H1 (cell line): Measurements from ENCODE around the gene INKA2. TPM values are rescaled to one million over a fixed set of nuclear protein-coding genes. Genes with fewer than 3 reads are reported as not detected.

Source experiments
- CTCF ChIA-PET: fragments of 300-600 bp; sonication (Branson Sonifier 250); formaldehyde crosslinking; loops from one replicate; lab custom pipeline; 2021; ENCODE audit not compliant: partially characterized antibody; lab: Charles Lee
- POLR2A ChIA-PET: fragments of 300-600 bp; sonication (Branson Sonifier 250); formaldehyde crosslinking; loops from one replicate; lab custom pipeline; 2021; ENCODE audit warnings: inconsistent platforms; ENCODE audit not compliant: partially characterized antibody; lab: Charles Lee
- DNase-seq, 2 experiments: peaks; one replicate each; pipeline versions ENCODE4 v3.0.0 to v3.0.0-alpha.2; 2010 to 2022; ENCODE audit warnings: low spot score in 2 of 2, low read depth in 1 of 2, mixed read lengths in 1 of 2
- FAIRE-seq: peaks from 2 replicates; lab custom pipeline; 2011; peaks lifted over from hg19 to GRCh38; lab: Jason Lieb, UNC
- H2AFZ ChIP-seq: 2 replicates; pipeline ENCODE4 v1.8.1; 2012; ENCODE audit warnings: low read length, inconsistent platforms
- H2AK5ac ChIP-seq: 2 replicates; pipeline ENCODE4 v1.6.1; 2013; ENCODE audit warnings: low read depth, low read length
- H2BK120ac ChIP-seq: replicated peaks from 2 replicates; pipeline ENCODE3; 2013; ENCODE audit warnings: low read depth, low read length, inconsistent platforms
- H2BK12ac ChIP-seq: 2 replicates; pipeline ENCODE4 v1.6.1; 2013; ENCODE audit warnings: low read depth, low read length
- H2BK15ac ChIP-seq: 2 replicates; pipeline ENCODE4 v1.6.1; 2013; ENCODE audit warnings: low read length
- H2BK20ac ChIP-seq: 2 replicates; pipeline ENCODE4 v1.6.1; 2013; ENCODE audit warnings: low read length
- H2BK5ac ChIP-seq: 2 replicates; pipeline ENCODE4 v1.6.1; 2013; ENCODE audit warnings: low read depth, low read length
- H3K14ac ChIP-seq: 2 replicates; pipeline ENCODE4 v1.6.1; 2013; ENCODE audit warnings: inconsistent platforms; ENCODE audit not compliant: insufficient read length
- H3K18ac ChIP-seq: 2 replicates; pipeline ENCODE4 v1.6.1; 2013; ENCODE audit warnings: low read length; ENCODE audit errors: extremely low read depth
- H3K23ac ChIP-seq: 2 replicates; pipeline ENCODE4 v1.6.1; 2013; ENCODE audit warnings: inconsistent platforms; ENCODE audit not compliant: insufficient read length
- H3K23me2 ChIP-seq: 2 replicates; pipeline ENCODE4 v1.6.1; 2013; ENCODE audit warnings: low read depth, low read length
- H3K27ac ChIP-seq: 2 replicates; pipeline ENCODE4 v1.6.1; 2011; ENCODE audit warnings: low read depth, low read length, inconsistent platforms
- H3K27me3 ChIP-seq, 4 experiments: replicated peaks in 1 of 4; 1 replicate in 1 of 4; 2 replicates in 3 of 4; pipeline versions ENCODE4 v1.6.1 to v1.8.1; 2011 to 2013; ENCODE audit warnings: low read length in 3 of 4, mild to moderate bottlenecking in 3 of 4, inconsistent platforms in 2 of 4, mixed read lengths in 2 of 4, moderate library complexity in 1 of 4; ENCODE audit not compliant: control insufficient read depth in 3 of 4, insufficient read depth in 3 of 4; ENCODE audit errors: extremely low read depth in 1 of 4
- H3K36me3 ChIP-seq, 4 experiments: 2 replicates each; pipeline versions ENCODE4 v1.6.1 to v1.8.1; 2011 to 2013; ENCODE audit warnings: mild to moderate bottlenecking in 4 of 4, low read length in 3 of 4, moderate library complexity in 2 of 4, control low read depth in 1 of 4, inconsistent platforms in 1 of 4; ENCODE audit not compliant: insufficient read depth in 4 of 4, control insufficient read depth in 2 of 4
- H3K4ac ChIP-seq: replicated peaks from 2 replicates; pipeline ENCODE3; 2013; ENCODE audit warnings: low read length, low read depth, mixed read lengths, inconsistent platforms; ENCODE audit not compliant: insufficient read length
- H3K4me1 ChIP-seq, 4 experiments: replicated peaks in 1 of 4; 1 replicate in 1 of 4; 2 replicates in 3 of 4; pipeline versions ENCODE4 v1.6.1 to v1.8.1; 2011 to 2013; ENCODE audit warnings: low read length in 3 of 4, inconsistent platforms in 2 of 4, mixed read lengths in 1 of 4; ENCODE audit not compliant: insufficient read depth in 4 of 4, control insufficient read depth in 3 of 4
- H3K4me2 ChIP-seq, 2 experiments: 2 replicates each; pipeline versions ENCODE4 v1.6.1 to v1.8.1; 2011 to 2013; ENCODE audit warnings: low read depth in 2 of 2, low read length in 2 of 2, control low read depth in 1 of 2, inconsistent platforms in 1 of 2, mild to moderate bottlenecking in 1 of 2; ENCODE audit not compliant: insufficient read depth in 1 of 2
- H3K4me3 ChIP-seq, 4 experiments: fragments of 200-600, 300-600 bp in 1 of 4; sonication (generic), shearing (Covaris generic), sonication (Bioruptor Twin) in 1 of 4; 2 replicates each; pipeline versions ENCODE4 v1.5.1 to v1.8.1; 2011 to 2016; ENCODE audit warnings: low read length in 4 of 4, low read depth in 3 of 4, control low read depth in 2 of 4, inconsistent platforms in 2 of 4, mild to moderate bottlenecking in 2 of 4, mixed read lengths in 1 of 4, moderate library complexity in 1 of 4; ENCODE audit not compliant: insufficient read depth in 2 of 4; ENCODE audit errors: extremely low read depth in 1 of 4
- H3K56ac ChIP-seq: replicated peaks from 2 replicates; pipeline ENCODE3; 2013; ENCODE audit warnings: low read depth, mild to moderate bottlenecking, mixed read lengths, low read length, inconsistent platforms; ENCODE audit not compliant: insufficient read length
- H3K79me1 ChIP-seq: 2 replicates; pipeline ENCODE4 v1.6.1; 2013; ENCODE audit warnings: low read depth, low read length, control low read depth
- H3K79me2 ChIP-seq, 2 experiments: 2 replicates each; pipeline versions ENCODE4 v1.6.1 to v1.8.1; 2012 to 2013; ENCODE audit warnings: low read length in 2 of 2, mild to moderate bottlenecking in 2 of 2, inconsistent platforms in 1 of 2; ENCODE audit not compliant: insufficient read depth in 2 of 2, control insufficient read depth in 1 of 2
- H3K9ac ChIP-seq, 4 experiments: replicated peaks in 1 of 4; 1 replicate in 1 of 4; 2 replicates in 3 of 4; pipeline versions ENCODE4 v1.6.1 to v1.8.1; 2011 to 2013; ENCODE audit warnings: low read depth in 3 of 4, low read length in 3 of 4, control low read depth in 2 of 4, mild to moderate bottlenecking in 2 of 4, moderate library complexity in 2 of 4, inconsistent platforms in 1 of 4; ENCODE audit errors: extremely low read depth in 1 of 4
- H3K9me3 ChIP-seq, 2 experiments: 2 replicates each; pipeline versions ENCODE4 v1.6.1 to v1.8.1; 2012 to 2013; ENCODE audit warnings: mild to moderate bottlenecking in 2 of 2, moderate library complexity in 2 of 2, control low read depth in 1 of 2, inconsistent platforms in 1 of 2, low read depth in 1 of 2, low read length in 1 of 2, mixed read lengths in 1 of 2; ENCODE audit not compliant: insufficient read depth in 2 of 2
- H4K20me1 ChIP-seq, 2 experiments: replicated peaks in 1 of 2; 2 replicates each; pipeline versions ENCODE3 to v1.8.1; 2011 to 2013; ENCODE audit warnings: inconsistent platforms in 2 of 2, low read length in 2 of 2, mild to moderate bottlenecking in 1 of 2; ENCODE audit not compliant: insufficient read depth in 2 of 2, control insufficient read depth in 1 of 2
- H4K5ac ChIP-seq: 2 replicates; pipeline ENCODE4 v1.6.1; 2013; ENCODE audit warnings: low read length, low read depth, mixed read lengths, inconsistent platforms; ENCODE audit not compliant: insufficient read length
- H4K8ac ChIP-seq: 2 replicates; pipeline ENCODE4 v1.8.0; 2013; ENCODE audit warnings: mild to moderate bottlenecking, moderate library complexity, low read length, inconsistent platforms; ENCODE audit not compliant: insufficient read depth; ENCODE audit errors: extremely low read depth
- H4K91ac ChIP-seq: replicated peaks from 2 replicates; pipeline ENCODE3; 2013; ENCODE audit warnings: low read length, mixed read lengths, inconsistent platforms; ENCODE audit not compliant: insufficient read length
- ASH2L ChIP-seq: fragments of 200-600, 300-600 bp; sonication (generic); IDR thresholded peaks from one replicate; pipeline ENCODE4 v1.7.1; 2017; ENCODE audit warnings: low read length
- EGR1 ChIP-seq: IDR thresholded peaks from 2 replicates; pipeline ENCODE4 v1.6.1; 2011; ENCODE audit warnings: low read depth, low read length, borderline replicate concordance
- JUND ChIP-seq: IDR thresholded peaks from 2 replicates; pipeline ENCODE4 v1.6.1; 2011; ENCODE audit warnings: mild to moderate bottlenecking, improper control_type of control experiment, low read length
- KDM1A ChIP-seq: fragments of 200-600, 300-600 bp; sonication (generic); IDR thresholded peaks from 2 replicates; pipeline ENCODE4 v1.7.1; 2016; ENCODE audit warnings: mild to moderate bottlenecking, low read length, borderline replicate concordance
- POLR2A ChIP-seq, 2 experiments: IDR thresholded peaks; 1 replicate in 1 of 2; 2 replicates in 1 of 2; pipeline ENCODE4 v1.6.1; 2011; ENCODE audit warnings: low read depth in 2 of 2, low read length in 2 of 2, mild to moderate bottlenecking in 2 of 2; ENCODE audit errors: control extremely low read depth in 1 of 2
- POLR2AphosphoS5 ChIP-seq: IDR thresholded peaks from 2 replicates; pipeline ENCODE4 v1.6.1; 2011; ENCODE audit warnings: low read depth, low read length
- RAD21 ChIP-seq, 2 experiments: IDR thresholded peaks in 1 of 2; conservative IDR thresholded peaks in 1 of 2; 2 replicates each; pipeline ENCODE4 v1.6.1; 2011; ENCODE audit warnings: low read depth in 2 of 2, low read length in 2 of 2, improper control_type of control experiment in 1 of 2, inconsistent platforms in 1 of 2, mild to moderate bottlenecking in 1 of 2, moderate library complexity in 1 of 2
- SAP30 ChIP-seq: fragments of 300-600 bp; sonication (generic); IDR thresholded peaks from 2 replicates; pipeline ENCODE4 v1.7.1; 2012; ENCODE audit warnings: low read length, moderate library complexity, mild to moderate bottlenecking, inconsistent platforms; ENCODE audit not compliant: insufficient read depth, insufficient replicate concordance
- YY1 ChIP-seq: IDR thresholded peaks from 2 replicates; pipeline ENCODE4 v1.6.1; 2011; ENCODE audit warnings: low read depth, mild to moderate bottlenecking, low read length
- WGBS, 2 experiments: shearing (Covaris generic) in 1 of 2; methylation state at CpG; one replicate each; pipeline versions ENCODE4 v1.1.6 to v1.1.7; 2013 to 2015; ENCODE audit warnings: low lambda C conversion rate in 2 of 2, mixed read lengths in 2 of 2, inconsistent platforms in 1 of 2, low coverage in 1 of 2, missing lambda C conversion rate in 1 of 2; ENCODE audit not compliant: insufficient replicate concordance in 2 of 2, insufficient coverage in 1 of 2, insufficient read length in 1 of 2; ENCODE audit errors: extremely low coverage in 1 of 2, missing lambda C conversion rate in 1 of 2; 5-methylcytosine and 5-hydroxymethylcytosine counted together
- polyA plus RNA-seq, 7 experiments: library from polyadenylated mRNA; depleted of rRNA in 3 of 7; stranded (reverse) in 5 of 7; unstranded in 2 of 7; fragments of >200 nt in 5 of 7; fragments of 200-250 nt in 2 of 7; gene quantifications; 1 replicate in 5 of 7; 2 replicates in 1 of 7; 4 replicates in 1 of 7; pipeline versions ENCODE4 v1.2.1 to v1.2.3, GENCODE V29; 2011 to 2013; ENCODE audit warnings: missing spikeins in 2 of 7, mixed read lengths in 2 of 7
- total RNA-seq: library from RNA; stranded (reverse); fragmentation: NEBNext Ultra II Directional; extraction: Animal tissue kit (Norgen Biotek cat#: 25700); gene quantifications from 2 replicates; pipeline ENCODE4 v1.2.1, GENCODE V29; 2021

The INKA2 gene
- total and polyA plus RNA-seq, 2 of the 8 experiments (the other 6 are each of a cell fraction or from before 2014, with no cell fraction given): 4.2 to 11.5 TPM

DNA sequence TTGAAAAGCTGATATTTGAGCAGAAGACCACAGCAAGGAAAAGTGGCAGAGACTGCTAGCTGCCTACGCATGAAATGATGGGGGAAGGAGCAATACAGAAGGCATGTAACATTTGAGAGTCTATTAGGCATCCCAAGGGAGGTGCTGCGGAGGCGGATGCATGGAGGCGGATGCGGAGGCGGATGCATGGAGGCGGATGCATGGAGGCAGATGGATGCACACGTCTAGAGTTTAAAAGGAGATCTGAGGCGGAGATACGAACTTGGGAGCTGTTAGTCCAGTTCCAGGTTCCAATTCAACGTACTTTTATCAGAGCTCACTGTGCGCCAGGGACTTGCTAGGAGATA is 15.8 kb upstream of the INKA2 start:
- FAIRE-seq (no peak), DNase-seq (no peak)
- H4K91ac ChIP-seq: peak overlapping the region; percentile 98
- H3K18ac ChIP-seq: peak overlapping the region; percentile 97; the same call in 1 of the 2 replicates
- peak overlapping the region; percentile 86 for H3K27ac ChIP-seq
- peak overlapping the region; percentile 91 to 92 for H3K4me2 ChIP-seq
- WGBS, 2 experiments: 1% methylated on average over 12 of the region's 12 CpGs; no CpG with 5 or more reads in 1 of the 2 experiments
- H3K79me2 ChIP-seq: peaks cover 3 to 29% of the 10 kb centered on the region in 2 experiments; a peak in 3 of 4 replicates
- no peak overlapping the region for H2BK12ac ChIP-seq
- peak overlapping the region; percentile 97 for H3K4ac ChIP-seq
- peaks cover 0 to 20% (median under 1%) of the 10 kb centered on the region in 4 experiments; a peak in 4 of 8 replicates for H3K36me3 ChIP-seq
- H3K14ac ChIP-seq: no peak overlapping the region
- no peak overlapping the region for H2BK20ac ChIP-seq
- no peaks in the 10 kb centered on the region for H3K9me3 ChIP-seq
- H2BK120ac ChIP-seq: no peak overlapping the region
- H4K8ac ChIP-seq: no peak overlapping the region
- CTCF ChIA-PET: interaction anchor here (0.6 to 40.4 kb wide), 10 partner anchors 8 to 273 kb away, joined by 3 to 1070 read pairs (median 3); partner anchors contain the start of gene INKA2
- 0 out of 2 replicates have a peak overlapping the region, but pooled peaks have one; percentile 19 for H2AK5ac ChIP-seq
- peak overlapping the region; percentile 97 for H4K5ac ChIP-seq
- peak overlapping the region; percentile 21 for H3K56ac ChIP-seq
- no peaks in the 10 kb centered on the region for H3K27me3 ChIP-seq
- H4K20me1 ChIP-seq: no peaks in the 10 kb centered on the region
- POLR2A ChIA-PET: interaction anchor here (0.6 to 4.3 kb wide), 13 partner anchors 8 to 42 kb away, joined by 3 to 47 read pairs (median 4); partner anchors contain the start of gene INKA2
- H3K23me2 ChIP-seq: 0 out of 2 replicates have a peak, but pooled peaks cover 2% of the 10 kb centered on the region
- no peak overlapping the region for H2BK15ac ChIP-seq
- H2AFZ ChIP-seq: peak overlapping the region; percentile 85
- peak overlapping the region; percentile 72 to 97 (median 90) for H3K9ac ChIP-seq
- TF ChIP-seq KDM1A (no peak), POLR2A (IDR thresholded peaks at IDR 0.05; ENCODE audit: control extremely low read depth in 1 of 2, low read depth in 2 of 2, low read length in 2 of 2) (no peak), SAP30 (peak; percentile 22), RAD21 (IDR thresholded peaks at IDR 0.05 in 1 of 2, conservative IDR thresholded peaks at IDR 0.05 in 1 of 2; ENCODE audit: low read depth in 2 of 2, low read length in 2 of 2) (no peak), JUND (no peak), YY1 (0 out of 2 replicates have a peak, but pooled peaks have one; percentile 70), EGR1 (peak; percentile 98), ASH2L (peak; percentile 43), POLR2AphosphoS5 (no peak)
- TF ChIP-seq, all 59 proteins: peak for 4
- peak overlapping the region; percentile 89 to 93 (median 91) for H3K4me3 ChIP-seq
- H3K79me1 ChIP-seq: peaks cover 2% of the 10 kb centered on the region; the same call in 1 of the 2 replicates
- peak overlapping the region; percentile 19 for H3K23ac ChIP-seq
- peaks cover 0 to 3% (median 0%) of the 10 kb centered on the region in 4 experiments; a peak in 1 of 7 replicates for H3K4me1 ChIP-seq
- peak overlapping the region; percentile 57 for H2BK5ac ChIP-seq
